Left renal cortex interstitium (tissue), 4 donors: ENCODE data around the gene KCTD2. TPM values are rescaled to one million over a fixed set of nuclear protein-coding genes. Genes with fewer than 3 reads are reported as not detected.
A peak's percentile ranks its signal among the peaks of the same experiment; 100 is the strongest.
"Not testable (repeated sequence)": the region's sequence is repeated elsewhere in the genome, so short reads cannot be mapped to it uniquely, and the experiment has no call there.

Experiments
- DNase-seq, 4 donors: peaks; one replicate each; pipeline ENCODE4 v3.0.0-alpha.2; 2013; ENCODE audit warnings: low read depth in 4 of 4, low spot score in 2 of 4, missing footprints in 1 of 4
- polyA plus RNA-seq, 4 donors: library from polyadenylated mRNA; unstranded; fragments of 120-200 nt; gene quantifications; one replicate each; pipeline ENCODE4 v1.2.1, GENCODE V29; 2013; ENCODE audit not compliant: insufficient read length in 4 of 4

Gene KCTD2, protein sequence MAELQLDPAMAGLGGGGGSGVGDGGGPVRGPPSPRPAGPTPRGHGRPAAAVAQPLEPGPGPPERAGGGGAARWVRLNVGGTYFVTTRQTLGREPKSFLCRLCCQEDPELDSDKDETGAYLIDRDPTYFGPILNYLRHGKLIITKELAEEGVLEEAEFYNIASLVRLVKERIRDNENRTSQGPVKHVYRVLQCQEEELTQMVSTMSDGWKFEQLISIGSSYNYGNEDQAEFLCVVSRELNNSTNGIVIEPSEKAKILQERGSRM
- polyA plus RNA-seq = 10 to 100 TPM; 29.7 to 34.6 (median 33.9) TPM

- DNase-seq = peak; percentile 82 to 93 (median 90)
Measured at GRCh38 chr17:75046407-75047289, at the start of gene KCTD2, which contains the start of gene ATP5PD. Gene KCTD2, plus strand, starts transcription at chr17:75047225. Its CDS starts 26 bp downstream, at chr17:75047251. Gene ATP5PD, minus strand, starts transcription at chr17:75046969. Its CDS starts 4,319 bp downstream, at chr17:75042650.

GRCh38 chr17:74998783-74999182, 48.2 kb upstream of the KCTD2 start:
- DNase-seq = no peak

DNA sequence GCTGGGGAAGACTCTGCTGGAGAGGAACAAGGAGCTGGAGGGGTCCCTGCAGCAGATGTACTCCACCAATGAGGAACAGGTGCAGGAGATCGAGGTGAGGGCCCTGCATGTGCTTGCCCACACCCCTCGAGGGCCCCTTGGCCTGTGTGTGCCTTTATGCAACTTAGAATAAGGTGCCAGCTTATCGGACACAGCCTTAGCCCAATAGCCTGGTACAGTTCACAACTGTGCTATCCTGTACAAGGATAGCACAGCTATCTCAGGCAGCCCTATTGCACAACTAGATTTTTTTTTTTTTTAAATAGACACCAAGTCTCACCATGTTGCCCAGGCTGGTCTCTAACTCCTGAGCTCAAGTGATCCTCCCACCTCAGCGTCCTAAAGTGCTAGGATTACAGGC, 47.5 kb upstream of the KCTD2 start:
- DNase-seq = no peak

DNA sequence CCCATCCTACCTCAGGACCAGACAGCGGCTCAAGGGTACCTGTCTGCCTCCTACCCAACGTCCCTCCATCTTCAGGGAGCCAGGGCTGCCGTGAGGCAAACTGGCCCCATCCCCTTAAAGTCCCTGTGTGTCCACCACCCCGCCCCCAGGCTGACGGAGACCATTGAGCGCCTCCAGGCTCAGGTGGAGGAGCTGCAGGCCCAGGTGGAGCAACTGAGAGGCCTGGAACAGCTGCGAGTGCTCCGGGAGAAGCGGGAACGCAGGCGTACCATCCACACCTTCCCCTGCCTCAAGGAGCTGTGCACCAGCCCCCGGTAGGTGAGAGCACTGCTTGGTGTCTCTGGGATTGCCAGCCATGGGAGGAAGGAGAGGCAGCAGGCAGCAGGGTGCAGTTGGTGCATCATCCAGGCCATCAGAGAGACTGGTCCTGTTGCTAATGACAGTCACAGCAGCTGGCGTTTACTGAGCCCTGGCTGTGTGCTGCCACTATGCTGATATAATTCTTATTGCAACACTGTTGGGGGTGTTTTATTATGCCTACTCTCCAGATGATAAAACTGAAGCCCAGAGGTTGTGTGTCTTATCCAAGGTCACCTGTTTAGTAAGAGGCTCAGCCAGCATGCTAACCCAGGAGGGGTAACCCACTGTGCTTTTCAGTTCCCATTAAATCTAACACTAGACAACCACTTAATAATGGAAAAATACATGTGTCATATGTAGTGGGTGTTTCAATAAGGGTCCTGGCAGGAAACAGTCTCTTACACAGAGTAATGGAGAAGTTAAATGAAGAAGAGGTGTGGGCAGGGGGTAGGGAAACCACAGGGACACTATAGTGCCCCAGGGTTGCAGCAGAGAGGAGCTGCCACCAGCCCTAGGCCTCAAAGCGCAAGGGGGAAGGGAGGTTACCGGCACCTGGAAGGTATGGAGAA, 44.8 kb upstream of the KCTD2 start:
- DNase-seq = no peak

GRCh38 chr17:75003070-75003956, 43.7 kb upstream of the KCTD2 start:
- no peak for DNase-seq

GRCh38 chr17:75003957-75004355, 43.1 kb upstream of the KCTD2 start:
- no peak for DNase-seq

DNA sequence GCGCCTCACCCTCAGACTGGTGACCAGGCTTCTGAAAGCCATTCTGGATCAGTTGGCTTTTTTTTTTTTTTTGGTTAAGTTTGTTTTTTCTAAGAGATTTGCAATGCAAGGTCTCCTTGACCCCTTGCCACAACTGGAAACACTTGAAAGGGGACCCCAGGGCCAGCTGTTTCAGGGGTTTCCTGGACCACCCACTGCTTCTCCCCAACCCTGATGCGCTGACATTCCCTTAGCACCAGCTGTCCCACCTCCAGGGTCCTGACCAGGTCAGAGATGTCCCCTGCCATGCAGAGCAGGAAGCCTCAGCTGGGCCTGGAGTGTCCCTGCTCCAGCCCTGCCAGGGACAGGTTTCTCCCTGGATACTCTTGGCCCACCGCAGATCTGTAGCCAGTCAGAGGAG, 42.7 kb upstream of the KCTD2 start:
- no peak for DNase-seq

DNA sequence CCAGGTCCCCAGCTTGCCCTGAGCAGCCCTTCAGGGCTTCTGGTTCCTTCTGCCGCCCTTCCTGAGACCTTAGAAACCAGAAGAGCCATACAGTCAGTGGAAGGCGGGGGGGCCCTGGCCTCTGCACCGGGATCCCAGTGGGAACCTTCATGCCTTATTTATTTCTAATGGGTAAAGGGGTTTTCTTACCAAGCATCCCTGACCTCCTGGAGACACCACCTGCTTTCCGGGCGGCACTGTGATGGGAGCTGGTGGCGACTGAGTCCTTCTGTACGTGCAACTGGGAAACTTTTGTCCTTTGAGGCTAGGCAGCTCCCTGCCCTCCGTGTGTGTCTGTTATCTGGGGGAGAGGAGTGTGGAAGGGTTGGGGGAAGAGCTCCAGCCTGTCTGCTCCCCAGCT, 41.7 kb upstream of the KCTD2 start:
- DNase-seq = no peak

DNA sequence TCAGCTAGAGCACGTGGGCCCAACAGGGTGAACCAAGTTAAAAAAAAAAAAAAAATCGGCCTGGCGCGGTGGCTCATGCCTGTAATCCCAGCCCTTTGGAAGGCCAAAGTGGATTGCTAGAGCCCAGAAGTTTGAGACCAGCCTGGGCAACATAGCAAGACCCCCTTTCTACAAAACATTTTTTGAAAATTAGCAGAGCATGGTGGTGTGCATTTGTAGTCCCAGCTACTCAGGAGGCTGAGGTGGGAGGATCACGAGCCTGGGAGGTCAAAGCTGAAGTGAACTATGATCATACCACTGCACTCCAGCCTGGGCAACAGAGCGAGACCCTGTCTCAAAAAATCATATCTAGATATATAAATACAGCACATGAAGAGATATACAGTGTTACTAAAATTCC, 40.9 kb upstream of the KCTD2 start:
- not testable (repeated sequence) for DNase-seq

- DNase-seq = no peak
Measured at GRCh38 chr17:75006653-75007052, 40.4 kb upstream of the KCTD2 start.

DNA sequence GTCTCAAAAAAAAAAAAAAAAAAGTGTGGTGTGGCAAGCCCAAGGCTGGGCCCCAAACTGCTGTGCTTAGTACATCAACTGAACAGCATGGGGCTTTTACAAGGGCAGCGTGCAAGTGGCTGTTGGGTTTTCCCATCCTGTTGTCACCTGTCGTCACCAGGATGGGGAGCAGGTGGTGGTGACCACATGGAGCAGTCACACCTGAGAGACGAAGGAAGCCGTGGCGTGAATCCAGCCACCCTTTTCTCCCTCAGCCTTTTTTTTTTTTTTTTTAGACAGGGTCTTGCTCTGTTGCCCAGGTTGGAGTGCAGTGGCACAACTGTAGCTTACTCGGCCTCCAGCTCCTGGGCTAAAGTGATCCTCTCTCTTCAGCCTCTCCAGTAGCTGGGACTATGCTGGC, 38.7 kb upstream of the KCTD2 start:
- no peak for DNase-seq

GRCh38 chr17:75009139-75009724, 37.8 kb upstream of the KCTD2 start:
- DNase-seq = no peak

- DNase-seq = no peak
Measured at GRCh38 chr17:75010683-75011400, 36.2 kb upstream of the KCTD2 start.

DNA sequence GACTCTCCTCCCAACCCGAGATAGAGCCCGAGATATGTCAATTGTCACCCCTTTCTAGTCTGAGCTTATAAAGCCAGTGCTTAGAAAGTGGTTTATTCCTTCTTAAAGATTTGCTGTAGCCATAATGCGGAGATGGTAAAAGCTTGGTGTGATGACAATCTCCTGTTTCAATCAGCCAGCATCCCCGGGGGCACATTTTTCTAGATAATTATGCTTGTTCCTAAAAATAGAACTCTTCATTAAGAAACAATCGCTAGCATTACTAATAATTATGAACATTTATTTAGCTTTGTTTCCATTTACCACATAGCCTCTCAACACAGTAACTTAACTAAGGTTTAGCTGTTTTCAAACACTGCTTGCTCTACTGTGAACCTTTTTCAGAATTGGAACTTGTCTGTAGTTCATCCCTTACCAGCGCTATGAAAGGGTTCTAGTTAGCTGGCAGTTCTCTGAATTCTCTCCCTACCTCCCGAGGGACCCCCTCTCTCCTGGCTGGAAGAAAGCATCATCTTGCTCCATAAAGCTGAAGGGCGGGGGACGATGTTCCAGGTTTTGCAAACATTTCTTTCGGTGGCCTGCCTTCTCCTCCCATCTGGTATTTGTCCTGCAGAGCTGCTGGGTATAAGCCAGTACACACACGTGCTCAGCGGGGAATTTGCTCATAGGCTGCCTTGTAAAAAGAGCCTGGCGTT, 35.5 kb upstream of the KCTD2 start:
- no peak for DNase-seq

GRCh38 chr17:75012096-75012345, 35.0 kb upstream of the KCTD2 start:
- DNase-seq = no peak

- peak in 1 of 4 donors; percentile 87 for DNase-seq
Measured at GRCh38 chr17:75012346-75013091, 34.5 kb upstream of the KCTD2 start, which contains the start of gene MRPL58. Gene MRPL58, plus strand, starts transcription at chr17:75012670. Its CDS starts 17 bp downstream, at chr17:75012687.

GRCh38 chr17:75013092-75013559, 33.9 kb upstream of the KCTD2 start:
- no peak for DNase-seq
